ENCODE data around the gene SSBP1. TPM values are rescaled to one million over a fixed set of nuclear protein-coding genes. Genes with fewer than 3 reads are reported as not detected.
A peak's percentile ranks its signal among the peaks of the same experiment; 100 is the strongest.
"Not testable (repeated sequence)": the region's sequence is repeated elsewhere in the genome, so short reads cannot be mapped to it uniquely, and the experiment has no call there.

Gene SSBP1
- total RNA-seq (2021) (150 and 193 TPM in 2 replicates), Bru-seq, nascent RNA (percentile 87 among the genes with signal in this experiment), BruChase-seq, experiment 1, labeled RNA remaining after a 2-hour chase (percentile 88 among the genes with signal in this experiment), BruChase-seq, experiment 2, labeled RNA remaining after a 6-hour chase (percentile 84 among the genes with signal in this experiment)
- long read RNA-seq, transcript SSBP1-206 (7 exons, 630 nt), result minor isoform, 44 of 383 reads
- long read RNA-seq, transcript SSBP1-214 (7 exons, 636 nt), result minor isoform, 91 of 383 reads
- long read RNA-seq, transcript SSBP1-215 (7 exons, 884 nt), result minor isoform, 8 of 383 reads
- long read RNA-seq, transcript SSBP1-201 (7 exons, 687 nt), result major isoform, 219 of 383 reads
- long read RNA-seq, partial matches to known transcripts, result 6 of 383 reads
- long read RNA-seq, other reads (novel, unspliced or antisense), result 14 of 383 reads

- intact Hi-C loops (cut with micrococcal nuclease; ENCODE audit: unreplicated experiment), result loop anchor here (1.0 to 2.0 kb wide), 6 partner anchors 36 to 723 kb away; partner anchors contain the start of genes AGK and DENND11
- Histone ChIP-seq H3K9me3 (ENCODE audit: insufficient read depth, low read depth) (no peaks in the 10 kb centered on the region), H3K79me2 (ENCODE audit: low read depth) (peaks cover 31% of the 10 kb centered on the region), H2AFZ (peak within 1 kb of the TSS; percentile 96), H4K20me1 (ENCODE audit: insufficient read depth) (0 out of 2 replicates have a peak, but pooled peaks cover 5% of the 10 kb centered on the region), H3K4me3 (peak within 1 kb of the TSS; percentile 100), H3F3A (ENCODE audit: insufficient read depth, low read depth) (peaks cover 3% of the 10 kb centered on the region; the same call in 1 of the 2 replicates), H3K36me3 (ENCODE audit: low read depth) (peaks cover 24% of the 10 kb centered on the region), H3K27ac (peak within 1 kb of the TSS; percentile 77), H3K9me2 (ENCODE audit: insufficient read depth) (no peaks in the 10 kb centered on the region), H3K27me3 (ENCODE audit: insufficient read depth, low read depth) (no peaks in the 10 kb centered on the region), H3K4me1 (replicated peaks; ENCODE audit: insufficient read depth) (peaks cover 27% of the 10 kb centered on the region), H3K4me2 (peak within 1 kb of the TSS; percentile 97)
- DNase-seq, result peak; percentile 93 to 95
- no TSS peak for BruUV-seq (replicated peaks)
- ChIA-PET CTCF (interaction anchor here (0.6 to 1.8 kb wide), 7 partner anchors 14 to 1120 kb away, joined by 3 to 17 read pairs (median 4); partner anchors contain the start of gene DENND11), POLR2A (ENCODE audit: unreplicated experiment) (interaction anchor here (0.5 to 1.4 kb wide), 12 partner anchors 11 to 1573 kb away, joined by 3 to 8 read pairs (median 4); no protein-coding TSS in a partner anchor)
- TF ChIP-seq CTCF (conservative IDR thresholded peaks at IDR 0.05), result peak; percentile 83
- TF ChIP-seq EZH2 (IDR thresholded peaks at IDR 0.05; ENCODE audit: low read depth), result no peak
These were observed at the start of gene SSBP1 for GRCh38 chr7:141737836-141738591. Gene SSBP1 (plus strand): TSS chr7:141738358. CDS start chr7:141739167, 809 bp downstream.

- H3K4me1 ChIP-seq (replicated peaks; ENCODE audit: insufficient read depth); DNase-seq; intact Hi-C loops (cut with micrococcal nuclease; ENCODE audit: unreplicated experiment); H3F3A ChIP-seq (ENCODE audit: insufficient read depth, low read depth); H3K36me3 ChIP-seq (ENCODE audit: low read depth); H3K27ac ChIP-seq; H3K4me2 ChIP-seq; H3K27me3 ChIP-seq (ENCODE audit: insufficient read depth, low read depth); H3K9me3 ChIP-seq (ENCODE audit: insufficient read depth, low read depth); H2AFZ ChIP-seq; H3K4me3 ChIP-seq; BruUV-seq (replicated peaks); H3K9me2 ChIP-seq (ENCODE audit: insufficient read depth); CTCF ChIA-PET: not testable (repeated sequence)
- H4K20me1 ChIP-seq (ENCODE audit: insufficient read depth), result peaks cover 19% of the 10 kb centered on the region
- POLR2A ChIA-PET (ENCODE audit: unreplicated experiment), result interaction anchor here (0.6 kb wide), 1 partner anchor 458 kb away, joined by 3 read pairs; no protein-coding TSS in a partner anchor
- peaks cover 20% of the 10 kb centered on the region for H3K79me2 ChIP-seq (ENCODE audit: low read depth)
These were observed 48.9 kb upstream of the SSBP1 start for GRCh38 chr7:141689072-141689825.

GRCh38 chr7:141691540-141691939, 46.6 kb upstream of the SSBP1 start:
- Histone ChIP-seq H3K9me2 (ENCODE audit: insufficient read depth) (no peaks in the 10 kb centered on the region), H2AFZ (no peak overlapping the region), H3F3A (ENCODE audit: insufficient read depth, low read depth) (no peaks in the 10 kb centered on the region), H3K27me3 (ENCODE audit: insufficient read depth, low read depth) (no peaks in the 10 kb centered on the region), H3K9me3 (ENCODE audit: insufficient read depth, low read depth) (no peaks in the 10 kb centered on the region), H3K4me1 (replicated peaks; ENCODE audit: insufficient read depth) (peaks cover 11% of the 10 kb centered on the region; the same call in 1 of the 2 replicates), H3K27ac (no peak overlapping the region), H3K4me3 (no peak overlapping the region), H3K79me2 (ENCODE audit: low read depth) (peaks cover 30% of the 10 kb centered on the region), H4K20me1 (ENCODE audit: insufficient read depth) (peaks cover 19% of the 10 kb centered on the region), H3K4me2 (no peak overlapping the region), H3K36me3 (ENCODE audit: low read depth) (no peaks in the 10 kb centered on the region)
- intact Hi-C loops (cut with micrococcal nuclease; ENCODE audit: unreplicated experiment), result no loop called here
- no peak for DNase-seq
- no peak for TF ChIP-seq EZH2 (IDR thresholded peaks at IDR 0.05; ENCODE audit: low read depth)
- no peak for TF ChIP-seq CTCF (conservative IDR thresholded peaks at IDR 0.05)
- POLR2A ChIA-PET (ENCODE audit: unreplicated experiment), result no interaction called here
- CTCF ChIA-PET, result no interaction called here
- BruUV-seq (replicated peaks), result no TSS peak
